Measurements from ENCODE around the gene TSNAXIP1.

The TSNAXIP1 gene

DNA sequence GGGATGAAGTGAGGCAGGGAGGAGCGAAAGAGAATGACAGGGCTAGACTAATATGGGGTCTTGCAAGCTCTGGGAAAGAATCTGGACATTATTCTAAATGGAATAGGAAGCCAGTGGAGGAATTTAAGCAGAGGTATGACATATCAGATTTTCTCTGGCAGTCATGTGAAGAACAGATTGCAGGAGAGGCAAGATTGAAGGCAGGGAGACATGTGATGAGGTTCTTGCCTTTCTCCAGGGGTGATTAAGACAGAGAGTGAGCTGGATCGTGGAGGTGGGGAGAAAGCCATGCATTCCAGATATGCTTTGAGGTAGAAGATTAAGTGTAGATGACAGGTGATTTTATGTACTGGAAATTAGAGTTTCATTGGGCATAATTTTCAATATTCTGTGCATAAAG, 31.1 kb downstream of the TSNAXIP1 start:
- DNase-seq (ENCODE audit: low spot score) = no peak

DNA sequence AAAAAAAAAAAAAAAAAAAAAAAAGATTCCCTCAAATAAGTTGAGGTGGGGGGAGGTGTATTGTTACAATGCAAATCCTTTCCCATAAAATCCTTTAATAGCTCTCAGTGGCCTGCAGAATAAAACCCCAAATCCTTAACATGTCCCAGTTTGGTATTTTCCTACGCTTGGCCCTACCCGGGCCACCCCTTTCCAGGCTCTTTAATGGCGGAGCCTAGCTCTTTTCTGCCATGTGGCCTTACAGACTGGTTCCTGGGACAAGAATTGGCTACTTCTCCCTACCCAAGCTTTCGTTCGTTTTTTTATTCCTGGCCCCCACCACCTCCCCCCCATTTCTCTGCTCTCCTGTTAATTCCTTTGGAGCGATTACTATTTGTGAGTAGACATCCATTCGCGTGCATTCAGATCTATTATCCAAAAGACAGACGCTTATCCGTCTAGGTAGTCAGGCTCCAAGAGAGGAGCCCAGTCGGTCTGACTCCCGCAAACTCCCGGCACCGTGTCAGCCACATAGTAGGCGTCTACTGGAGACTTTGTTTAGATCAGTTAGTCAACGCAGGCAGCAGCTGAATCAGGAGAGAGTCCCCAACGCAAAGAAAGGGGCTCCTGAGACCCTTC, 34.6 kb downstream of the TSNAXIP1 start:
- DNase-seq (ENCODE audit: low spot score) = no peak

DNA sequence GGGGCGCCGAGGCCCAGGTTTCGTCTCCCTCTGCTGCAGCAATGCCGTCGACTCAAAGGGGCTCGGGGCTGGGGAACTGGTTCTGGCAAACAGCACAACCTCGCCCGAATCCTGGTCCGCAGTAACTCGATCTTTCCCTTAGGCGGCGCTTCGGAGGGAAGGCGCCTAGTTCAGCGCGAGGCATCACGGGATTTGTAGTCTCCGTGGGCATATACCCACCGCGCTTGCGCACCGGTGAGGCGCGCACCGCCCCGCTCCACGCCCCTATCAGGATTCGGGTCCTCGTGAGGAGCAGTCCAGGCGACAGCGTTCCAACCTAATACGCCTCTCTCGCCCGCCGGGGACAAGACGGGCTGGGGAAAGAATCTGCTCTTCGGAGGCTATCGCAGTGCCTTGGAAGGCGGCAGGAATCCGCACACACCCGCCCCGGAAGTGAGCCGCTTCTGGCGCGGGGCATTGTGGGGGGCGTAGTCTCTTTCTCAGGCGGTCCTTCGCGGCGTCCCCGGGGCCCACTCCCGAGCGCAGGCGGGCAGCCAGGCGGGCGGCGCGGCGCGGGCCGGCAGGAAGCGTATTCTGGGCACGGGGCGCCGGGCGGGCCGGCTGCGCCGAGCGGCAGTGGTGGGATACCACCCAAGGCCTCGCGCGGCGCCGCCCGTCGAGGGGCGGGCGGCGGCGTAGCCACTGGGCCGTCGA, 35.3 kb downstream of the TSNAXIP1 start, which contains the start of gene THAP11:
THAP11 (plus strand) TSS at position 505 of the 693 bp plus-strand sequence. CDS start 235 bp downstream, outside the sequence.
- peak; percentile 96 for DNase-seq (ENCODE audit: low spot score)

DNA sequence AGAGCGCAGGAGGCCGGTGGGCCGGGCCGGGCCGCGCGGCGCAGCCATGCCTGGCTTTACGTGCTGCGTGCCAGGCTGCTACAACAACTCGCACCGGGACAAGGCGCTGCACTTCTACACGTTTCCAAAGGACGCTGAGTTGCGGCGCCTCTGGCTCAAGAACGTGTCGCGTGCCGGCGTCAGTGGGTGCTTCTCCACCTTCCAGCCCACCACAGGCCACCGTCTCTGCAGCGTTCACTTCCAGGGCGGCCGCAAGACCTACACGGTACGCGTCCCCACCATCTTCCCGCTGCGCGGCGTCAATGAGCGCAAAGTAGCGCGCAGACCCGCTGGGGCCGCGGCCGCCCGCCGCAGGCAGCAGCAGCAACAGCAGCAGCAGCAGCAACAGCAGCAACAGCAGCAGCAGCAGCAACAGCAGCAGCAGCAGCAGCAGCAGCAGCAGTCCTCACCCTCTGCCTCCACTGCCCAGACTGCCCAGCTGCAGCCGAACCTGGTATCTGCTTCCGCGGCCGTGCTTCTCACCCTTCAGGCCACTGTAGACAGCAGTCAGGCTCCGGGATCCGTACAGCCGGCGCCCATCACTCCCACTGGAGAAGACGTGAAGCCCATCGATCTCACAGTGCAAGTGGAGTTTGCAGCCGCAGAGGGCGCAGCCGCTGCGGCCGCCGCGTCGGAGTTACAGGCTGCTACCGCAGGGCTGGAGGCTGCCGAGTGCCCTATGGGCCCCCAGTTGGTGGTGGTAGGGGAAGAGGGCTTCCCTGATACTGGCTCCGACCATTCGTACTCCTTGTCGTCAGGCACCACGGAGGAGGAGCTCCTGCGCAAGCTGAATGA, 36.0 kb downstream of the TSNAXIP1 start:
- DNase-seq (ENCODE audit: low spot score) = peak; percentile 64

DNA sequence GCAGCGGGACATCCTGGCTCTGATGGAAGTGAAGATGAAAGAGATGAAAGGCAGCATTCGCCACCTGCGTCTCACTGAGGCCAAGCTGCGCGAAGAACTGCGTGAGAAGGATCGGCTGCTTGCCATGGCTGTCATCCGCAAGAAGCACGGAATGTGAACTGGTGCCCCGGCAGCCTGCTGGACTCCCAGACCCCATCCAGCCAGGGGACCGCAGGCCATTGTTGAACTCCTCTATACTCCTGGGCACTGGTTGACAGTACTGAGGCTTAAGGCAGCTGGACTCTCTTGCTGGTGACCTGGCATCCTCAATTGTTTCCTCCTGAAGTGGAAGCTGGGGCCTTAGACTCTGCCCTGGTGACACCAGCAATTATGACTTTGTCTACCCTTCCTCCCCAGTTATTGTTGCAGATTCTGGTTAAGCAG, 36.7 kb downstream of the TSNAXIP1 start:
- no peak for DNase-seq (ENCODE audit: low spot score)

DNA sequence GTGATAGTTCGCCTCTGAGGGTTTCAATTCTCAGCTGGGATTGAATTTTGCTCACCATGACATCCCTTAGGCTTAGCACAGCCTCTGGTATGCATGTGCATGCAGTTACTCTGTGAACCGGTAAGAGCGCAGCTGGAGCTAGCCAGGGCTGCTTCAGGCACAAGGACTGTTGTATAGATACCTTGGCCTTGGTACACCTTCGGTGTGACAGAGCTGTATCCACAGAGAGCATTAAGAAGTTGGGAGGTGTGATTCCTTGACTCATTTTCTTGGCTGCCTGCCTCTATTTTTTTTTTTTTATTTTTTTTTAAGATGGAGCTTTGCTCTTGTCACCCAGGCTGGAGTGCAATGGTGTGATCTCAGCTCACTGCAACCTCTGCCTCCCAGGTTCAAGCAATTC, 37.8 kb downstream of the TSNAXIP1 start:
- no peak for DNase-seq (ENCODE audit: low spot score)

DNA sequence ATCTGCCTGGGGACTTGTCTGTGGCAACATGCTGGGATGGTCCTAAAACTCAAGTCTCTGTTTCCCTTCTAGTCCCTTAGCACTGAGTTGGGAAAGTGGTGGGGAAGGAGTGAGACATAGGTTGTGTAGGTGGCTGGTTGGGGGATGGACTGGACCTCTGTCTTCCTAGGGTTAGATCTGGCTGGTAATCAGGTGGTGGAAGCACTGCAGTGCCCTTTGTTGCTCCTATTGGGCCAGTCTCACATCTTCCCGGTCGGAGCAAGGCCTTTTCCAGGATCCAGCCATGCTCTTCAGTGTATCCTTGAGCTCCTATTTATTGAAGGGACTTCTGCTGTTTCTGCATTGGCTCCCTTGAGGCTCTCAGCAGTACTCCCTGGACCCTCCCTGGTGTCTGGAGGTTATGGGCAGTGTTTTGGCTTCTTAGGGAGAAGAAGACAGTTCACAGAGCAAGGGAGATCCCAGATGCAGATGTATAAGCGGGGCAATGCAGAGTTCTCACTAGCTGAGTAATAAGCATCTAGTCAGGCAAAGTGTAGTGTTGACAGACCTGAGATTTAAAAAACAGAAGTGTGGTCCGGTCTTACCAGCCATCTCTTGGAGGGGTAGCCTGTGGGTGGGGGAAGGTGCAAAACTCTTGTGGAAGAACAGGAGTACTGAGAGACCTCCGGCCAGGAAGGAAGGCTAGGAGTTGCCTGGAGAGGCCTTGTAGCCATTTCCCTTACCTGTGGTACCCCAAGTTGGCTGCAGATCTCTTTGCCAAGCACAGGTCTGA, 38.8 kb downstream of the TSNAXIP1 start:
- no peak for DNase-seq (ENCODE audit: low spot score)

DNA sequence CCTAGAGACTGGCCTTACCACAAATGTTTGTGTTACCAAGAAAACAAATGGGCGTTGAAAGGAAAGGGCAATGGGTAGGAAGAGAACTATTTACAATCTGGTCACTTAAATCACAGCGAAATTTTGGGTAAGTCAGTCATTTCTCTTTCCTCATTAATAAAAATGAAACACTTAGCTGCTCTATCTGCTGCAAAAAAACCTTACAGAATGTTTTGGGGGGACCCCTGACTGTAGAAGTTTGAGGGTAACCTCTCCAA, 39.3 kb downstream of the TSNAXIP1 start:
- DNase-seq (ENCODE audit: low spot score) = no peak

DNA sequence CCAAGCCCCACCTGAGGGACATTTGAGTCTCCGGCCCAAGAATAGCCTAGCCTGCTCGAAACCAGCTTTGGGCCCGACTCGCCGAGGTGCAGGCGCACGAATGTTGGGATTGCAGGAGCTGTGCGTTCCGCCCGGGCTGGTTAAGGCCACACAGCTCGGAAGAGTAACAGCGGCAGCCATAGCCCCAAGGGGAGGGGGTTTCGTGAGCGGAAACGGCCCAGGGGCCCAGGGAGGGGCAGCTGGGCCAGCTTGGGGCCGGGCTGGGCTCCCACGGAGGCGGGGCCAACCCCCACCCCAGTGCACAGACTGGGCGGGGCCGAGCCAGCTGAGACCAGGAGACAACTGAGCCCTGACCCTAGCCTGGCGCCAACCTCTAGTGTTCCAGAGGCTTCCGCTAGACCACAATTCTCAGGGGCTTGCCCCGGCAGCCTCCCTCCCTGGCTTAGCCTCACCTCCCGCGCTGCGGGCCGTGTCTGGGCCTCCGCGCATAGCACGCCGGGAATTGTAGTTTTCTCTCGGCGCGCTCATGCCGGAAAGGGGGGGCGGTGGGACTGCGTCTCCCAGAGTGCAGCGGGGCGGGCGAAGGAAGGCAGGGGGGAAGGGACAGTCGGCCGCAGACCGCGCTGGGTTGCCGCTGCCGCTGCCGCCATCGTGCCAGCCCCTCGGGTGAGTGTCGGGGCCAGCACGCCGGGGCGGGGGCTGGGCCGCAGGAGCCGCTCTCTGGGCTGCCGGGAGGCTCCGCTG, 39.8 kb downstream of the TSNAXIP1 start, which contains the start of gene NUTF2:
NUTF2 (plus strand) TSS at position 614 of the 744 bp plus-strand sequence. CDS start 18,198 bp downstream, outside the sequence.
- DNase-seq (ENCODE audit: low spot score) = peak; percentile 96

DNA sequence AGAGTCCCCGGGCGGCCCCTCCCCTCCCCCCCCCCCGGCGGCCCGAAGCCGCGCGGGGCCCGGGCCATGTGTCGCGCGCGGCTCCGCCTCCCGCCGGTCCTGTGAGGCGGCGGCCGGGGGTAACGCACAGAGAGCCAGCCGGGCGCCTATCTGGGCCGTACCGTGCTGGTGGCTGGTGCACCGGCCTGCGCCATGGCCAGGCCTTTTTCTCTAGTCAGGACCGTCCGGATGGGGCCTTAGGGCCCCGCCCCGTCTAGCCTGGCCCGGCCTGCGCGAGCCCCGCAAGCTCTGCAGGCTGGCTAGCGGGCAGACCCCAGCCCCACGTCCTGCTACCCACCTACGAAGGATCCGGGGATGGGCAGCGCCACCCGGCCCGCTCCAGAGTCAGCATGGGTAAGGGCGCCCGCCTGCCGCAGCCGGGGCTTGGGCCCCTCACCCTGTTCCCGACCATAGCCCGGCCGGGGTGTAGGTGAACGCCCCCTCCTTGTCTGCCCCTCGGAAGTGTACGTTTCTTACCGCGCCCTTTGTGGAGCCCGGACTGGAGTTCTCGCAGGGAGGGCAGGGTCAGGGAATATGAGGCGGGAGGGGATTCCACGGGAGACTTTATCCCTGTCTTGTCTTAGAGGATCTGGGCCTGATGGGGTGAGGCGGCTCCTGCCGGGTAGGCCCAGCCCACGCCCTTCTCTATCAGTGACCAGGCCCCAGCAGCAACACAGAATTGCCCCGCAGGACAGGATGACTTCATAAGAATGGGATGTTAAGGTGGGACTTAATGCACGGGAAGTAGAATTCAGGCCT, 40.6 kb downstream of the TSNAXIP1 start, which contains the start of gene CENPT:
CENPT (minus strand) TSS at position 630 of the 798 bp plus-strand sequence. CDS start 13,834 bp downstream, outside the sequence.
- DNase-seq (ENCODE audit: low spot score) = no peak

DNA sequence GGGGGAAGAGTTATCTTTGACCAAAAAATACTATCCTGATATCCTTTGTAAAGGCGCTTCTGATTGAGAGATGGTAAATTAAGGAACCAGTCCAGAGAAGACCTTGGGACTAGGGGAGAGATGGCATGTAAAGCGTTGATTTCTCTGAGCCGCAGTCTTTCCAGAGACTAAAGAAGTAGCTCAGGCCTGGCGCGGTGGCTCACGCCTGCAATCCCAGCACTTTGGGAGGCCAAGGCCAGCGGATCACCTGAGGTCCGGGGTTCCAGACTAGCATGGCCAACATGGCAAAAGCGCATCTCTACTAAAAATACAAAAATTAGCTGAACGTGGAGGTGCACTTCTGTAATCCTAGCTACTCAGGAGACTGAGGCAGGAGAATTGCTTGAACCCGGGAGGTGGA, 41.4 kb downstream of the TSNAXIP1 start:
- DNase-seq (ENCODE audit: low spot score) = no peak

DNA sequence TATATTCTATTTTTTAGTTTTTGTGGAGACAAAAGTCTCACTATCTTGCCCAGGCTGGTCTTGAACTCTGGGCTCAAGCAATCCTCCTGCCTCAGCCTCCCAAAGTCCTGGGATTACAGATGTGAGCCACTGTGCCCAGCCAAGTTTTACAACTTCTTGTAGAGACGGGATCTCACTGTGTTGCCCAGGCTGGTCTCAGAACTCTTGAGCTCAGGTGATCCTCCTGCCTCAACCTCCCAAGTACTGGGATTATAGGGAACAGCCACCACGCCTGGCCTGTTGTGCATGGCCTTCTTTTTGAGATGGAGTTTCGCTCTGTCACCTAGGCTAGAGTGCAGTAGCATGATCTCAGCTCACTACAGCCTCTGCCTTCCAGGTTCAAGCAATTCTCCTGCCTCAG, 47.0 kb downstream of the TSNAXIP1 start:
- no peak for DNase-seq (ENCODE audit: low spot score)

DNA sequence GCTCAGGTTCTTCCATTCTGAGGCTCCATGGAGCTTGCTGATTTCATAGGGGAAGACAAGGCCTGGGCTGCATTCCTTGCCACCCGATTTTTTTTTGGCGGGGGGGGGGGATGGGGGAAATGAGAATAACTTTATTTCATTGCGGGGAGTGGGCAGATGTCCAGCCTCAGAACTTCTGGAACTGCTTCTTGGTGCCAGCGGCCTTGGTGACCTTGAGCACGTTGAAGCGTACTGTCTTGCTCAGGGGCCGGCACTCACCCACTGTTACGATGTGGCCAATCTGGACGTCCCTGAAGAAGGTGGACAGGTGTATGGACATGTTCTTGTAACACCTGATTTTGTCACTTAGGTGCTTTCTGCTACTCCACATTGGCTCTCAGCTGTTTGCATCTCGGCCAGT, 49.1 kb downstream of the TSNAXIP1 start:
- DNase-seq (ENCODE audit: low spot score) = no peak

DNA sequence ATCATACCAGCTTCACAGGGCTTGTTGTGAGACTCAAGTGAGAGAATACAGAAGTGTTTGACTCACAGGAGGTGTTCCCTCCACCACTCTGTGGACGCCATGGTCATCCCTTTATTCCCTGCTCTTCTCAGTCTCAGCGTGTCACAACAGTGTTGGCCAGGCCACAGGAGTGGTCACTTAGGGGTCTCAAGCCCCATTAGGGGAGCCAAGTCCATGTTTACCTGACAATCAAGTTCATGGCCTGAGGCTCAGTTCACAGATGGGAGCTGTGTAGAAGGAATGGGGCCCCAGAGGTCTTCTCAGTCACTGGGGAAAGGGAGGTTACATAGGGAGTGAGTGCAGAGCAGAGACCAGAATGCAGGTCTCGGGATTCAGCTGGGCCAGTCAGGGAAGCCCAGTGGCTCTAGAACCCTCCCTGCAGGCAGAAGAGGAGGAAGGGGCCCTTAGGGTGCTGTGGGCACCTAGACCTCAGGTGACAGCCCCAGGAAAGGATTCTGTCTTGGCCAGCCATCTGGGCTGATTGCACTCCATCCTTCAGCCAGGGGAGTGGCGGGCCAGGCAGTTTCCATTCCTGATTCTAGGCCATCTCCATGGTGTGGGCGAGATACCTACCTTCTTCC, 50.3 kb downstream of the TSNAXIP1 start:
- DNase-seq (ENCODE audit: low spot score) = no peak

DNA sequence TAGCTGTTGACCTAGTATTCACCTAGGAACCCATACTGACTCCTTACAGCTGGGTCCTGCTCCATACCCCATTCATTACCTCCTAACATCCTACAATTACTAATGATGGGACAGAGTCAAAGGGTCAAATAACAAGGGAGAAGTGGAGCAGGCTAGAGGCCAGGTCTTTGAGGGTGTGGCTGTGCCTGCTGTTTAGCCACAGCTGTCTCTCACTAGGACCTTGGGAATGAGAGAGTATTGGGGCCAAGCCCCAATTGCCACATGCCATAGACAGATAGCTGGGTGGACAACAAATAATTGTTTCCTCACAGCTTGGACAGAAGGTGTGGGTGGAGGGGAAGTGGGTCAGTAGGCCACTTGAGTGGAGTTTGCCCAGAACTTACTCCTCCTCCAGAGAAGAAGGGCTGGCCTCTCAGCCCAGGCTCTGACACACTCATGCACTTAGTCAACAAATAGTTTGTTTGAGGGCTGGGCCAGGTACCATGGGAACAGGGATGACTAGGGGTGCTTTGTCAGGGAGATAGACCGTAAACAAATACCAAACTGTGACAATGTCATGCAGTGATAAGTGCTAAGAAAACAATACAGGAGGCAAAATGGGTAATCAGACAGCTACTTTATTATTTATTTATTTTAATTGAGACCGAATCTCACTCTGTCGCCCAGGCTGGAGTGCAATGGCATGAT, 51.0 kb downstream of the TSNAXIP1 start:
- DNase-seq (ENCODE audit: low spot score) = peak; percentile 82

DNA sequence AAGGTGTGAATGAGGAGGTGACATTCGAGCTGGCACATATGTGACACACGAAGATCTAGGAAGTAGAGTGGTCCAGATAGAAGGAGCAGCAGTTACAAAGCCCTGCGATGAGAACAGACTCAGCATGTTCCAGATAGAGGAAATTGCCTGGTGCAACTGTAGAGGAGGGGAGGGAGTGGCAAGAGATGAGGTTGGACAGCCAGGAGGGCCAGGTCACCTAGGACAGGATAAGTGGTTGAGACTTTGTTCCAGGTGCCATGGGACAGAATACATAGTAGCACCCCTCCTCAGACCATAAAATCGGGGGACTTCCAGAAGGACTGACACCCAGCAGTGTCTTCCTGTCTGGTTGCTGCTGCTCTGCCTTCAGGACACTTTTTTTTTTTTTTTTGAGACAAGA, 51.8 kb downstream of the TSNAXIP1 start:
- no peak for DNase-seq (ENCODE audit: low spot score)

DNA sequence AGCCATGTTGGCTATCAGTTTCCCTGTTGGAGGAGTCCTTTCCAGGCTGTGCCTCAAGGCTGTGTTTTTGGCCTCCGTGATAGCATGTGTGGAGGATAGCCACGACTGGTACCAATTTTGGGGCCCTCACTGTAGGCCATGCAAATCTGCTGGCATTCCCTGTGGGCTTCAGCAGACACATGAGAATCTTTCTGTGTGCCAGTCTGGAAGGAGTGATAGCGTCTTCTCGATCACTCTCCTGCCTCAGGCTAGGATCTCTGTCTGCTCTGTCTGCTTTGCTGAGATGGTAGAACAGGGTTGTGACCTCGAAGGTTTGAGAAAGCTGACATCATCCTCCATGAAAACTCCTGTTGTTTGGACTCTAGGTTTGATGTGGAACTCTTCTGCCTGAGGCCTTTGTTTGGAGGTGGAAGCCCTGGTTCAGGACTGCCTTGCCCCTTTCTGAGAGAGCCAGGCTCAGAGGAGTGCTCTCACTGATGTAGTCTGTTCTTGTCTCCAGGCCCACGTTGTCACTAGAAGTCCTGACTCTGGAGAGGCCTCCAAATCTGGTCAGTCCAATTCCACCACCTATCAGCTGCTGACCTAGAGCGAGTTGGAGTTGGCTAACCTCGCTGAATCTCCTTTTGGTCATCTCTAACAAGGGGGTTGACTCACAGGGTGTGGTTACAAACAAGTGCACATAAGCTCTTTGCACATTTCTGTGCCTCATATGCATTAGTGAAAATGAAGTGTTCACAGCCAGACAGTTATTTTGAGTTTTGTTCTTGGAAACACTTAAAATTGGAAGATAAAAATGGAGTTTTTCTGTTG, 54.1 kb downstream of the TSNAXIP1 start:
- DNase-seq (ENCODE audit: low spot score) = no peak

DNA sequence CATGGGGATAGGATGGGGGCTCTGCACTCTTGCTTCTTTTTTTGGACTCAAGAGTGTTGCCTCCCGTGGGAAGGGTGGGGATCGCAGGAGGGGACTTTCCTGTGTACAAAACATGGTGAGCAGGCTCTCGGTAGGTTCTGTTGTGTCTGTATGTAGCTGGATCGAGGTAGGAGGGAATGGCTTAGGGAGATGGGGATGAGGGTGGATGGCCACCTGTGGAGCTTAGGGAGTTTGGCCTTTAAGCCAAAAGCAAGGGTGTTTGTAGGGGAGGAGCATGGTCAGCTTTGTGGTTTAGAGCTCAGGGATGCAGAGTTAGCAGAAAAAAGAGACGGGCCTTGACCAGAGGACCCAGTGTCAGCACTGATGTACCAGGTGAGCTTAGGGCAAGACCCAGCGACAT, 55.2 kb downstream of the TSNAXIP1 start:
- DNase-seq (ENCODE audit: low spot score) = no peak

All from CD4-positive, alpha-beta T cell treated with Interleukin-2 at 100 ng/mL for 4 hours (primary cell).